Astrocyte (in vitro differentiated cells and primary cell): ENCODE measurements around the gene CYP4F2. TPM values are rescaled to one million over a fixed set of nuclear protein-coding genes. Genes with fewer than 3 reads are reported as not detected.
"Not testable (repeated sequence)": the region's sequence is repeated elsewhere in the genome, so short reads cannot be mapped to it uniquely, and the experiment has no call there.

ENCODE experiments used
- DNase-seq: peaks from one replicate; pipeline ENCODE4 v3.0.0-alpha.2; 2010; ENCODE audit warnings: low read depth
- FAIRE-seq: peaks from 2 replicates; lab custom pipeline; 2011; peaks lifted over from hg19 to GRCh38; lab: Jason Lieb, UNC
- H2AFZ ChIP-seq: 2 replicates; pipeline ENCODE4 v1.6.0; 2012; ENCODE audit warnings: low read depth, low read length, inconsistent platforms
- H3K27ac ChIP-seq: 2 replicates; pipeline ENCODE4 v1.5.1; 2011; ENCODE audit warnings: low read depth, low read length, inconsistent platforms
- H3K27me3 ChIP-seq: 2 replicates; pipeline ENCODE4 v1.6.0; 2011; ENCODE audit warnings: low read length, inconsistent platforms; ENCODE audit not compliant: insufficient read depth
- H3K36me3 ChIP-seq: 2 replicates; pipeline ENCODE4 v1.5.1; 2011; ENCODE audit warnings: low read length, inconsistent platforms; ENCODE audit not compliant: insufficient read depth
- H3K4me1 ChIP-seq: 2 replicates; pipeline ENCODE4 v1.5.1; 2011; ENCODE audit warnings: low read length, inconsistent platforms; ENCODE audit not compliant: insufficient read depth
- H3K4me2 ChIP-seq: 2 replicates; pipeline ENCODE4 v1.6.0; 2012; ENCODE audit warnings: low read length, inconsistent platforms
- H3K4me3 ChIP-seq: 2 replicates; pipeline ENCODE4 v1.5.1; 2011; ENCODE audit warnings: low read depth, mild to moderate bottlenecking, low read length, inconsistent platforms; ENCODE audit not compliant: insufficient read depth
- H3K79me2 ChIP-seq: 2 replicates; pipeline ENCODE4 v1.6.0; 2012; ENCODE audit warnings: mild to moderate bottlenecking, low read length, inconsistent platforms; ENCODE audit not compliant: insufficient read depth
- H3K9ac ChIP-seq: 2 replicates; pipeline ENCODE4 v1.6.0; 2012; ENCODE audit warnings: mild to moderate bottlenecking, low read length, inconsistent platforms
- H3K9me3 ChIP-seq: 2 replicates; pipeline ENCODE4 v1.5.1; 2012; ENCODE audit warnings: low read depth, mild to moderate bottlenecking, low read length, inconsistent platforms; ENCODE audit not compliant: insufficient read depth
- H4K20me1 ChIP-seq: 2 replicates; pipeline ENCODE4 v1.6.0; 2012; ENCODE audit warnings: low read length, inconsistent platforms; ENCODE audit not compliant: insufficient read depth
- H3K27ac Mint-ChIP-seq: one replicate; pipeline ENCODE4 v1.8.0; 2021; ENCODE audit warnings: mild to moderate bottlenecking, mixed read lengths; ENCODE audit not compliant: unreplicated experiment
- H3K27me3 Mint-ChIP-seq: one replicate; pipeline ENCODE4 v1.8.0; 2021; ENCODE audit warnings: low read depth, mixed read lengths; ENCODE audit not compliant: unreplicated experiment
- H3K36me3 Mint-ChIP-seq: one replicate; pipeline ENCODE4 v1.8.0; 2021; ENCODE audit warnings: low read depth, mixed read lengths; ENCODE audit not compliant: unreplicated experiment
- H3K4me1 Mint-ChIP-seq: one replicate; pipeline ENCODE4 v1.8.0; 2021; ENCODE audit warnings: low read depth, mixed read lengths; ENCODE audit not compliant: unreplicated experiment
- H3K4me3 Mint-ChIP-seq: one replicate; pipeline ENCODE4 v1.8.0; 2021; ENCODE audit warnings: mild to moderate bottlenecking, moderate library complexity, mixed read lengths; ENCODE audit not compliant: unreplicated experiment
- H3K9me3 Mint-ChIP-seq: one replicate; pipeline ENCODE4 v1.8.0; 2021; ENCODE audit warnings: mild to moderate bottlenecking, mixed read lengths; ENCODE audit not compliant: unreplicated experiment
- CTCF ChIP-seq: IDR thresholded peaks from 2 replicates; pipeline ENCODE4 v1.5.1; 2011; ENCODE audit warnings: low read depth, mild to moderate bottlenecking, inconsistent platforms, low read length, moderate library complexity; ENCODE audit not compliant: insufficient read depth
- EZH2 ChIP-seq: IDR thresholded peaks from 2 replicates; pipeline ENCODE4 v1.6.1; 2012; ENCODE audit warnings: mild to moderate bottlenecking, low read length, inconsistent platforms; ENCODE audit not compliant: insufficient read depth
- total RNA-seq: library from RNA; stranded (reverse); gene quantifications from 2 replicates; pipeline ENCODE4 v1.2.1, GENCODE V29; 2021

The CYP4F2 gene
- total RNA-seq, 1 donor from 2014 or later, result not detected

GRCh38 chr19:15846923-15847322, 51.0 kb downstream of the CYP4F2 start:
- Histone ChIP-seq H3K79me2 (no peaks in the 10 kb centered on the region), H3K27me3 (no peaks in the 10 kb centered on the region), H3K4me2 (no peak overlapping the region), H3K9ac (no peak overlapping the region), H3K4me1 (no peaks in the 10 kb centered on the region), H3K4me3 (no peak overlapping the region), H2AFZ (no peak overlapping the region), H3K27ac (no peak overlapping the region), H3K9me3 (no peaks in the 10 kb centered on the region), H4K20me1 (no peaks in the 10 kb centered on the region), H3K36me3 (no peaks in the 10 kb centered on the region)
- Mint-ChIP-seq H3K27ac (no peak overlapping the region), H3K4me3 (no peak overlapping the region), H3K27me3 (no peaks in the 10 kb centered on the region), H3K9me3 (peaks cover 19% of the 10 kb centered on the region), H3K4me1 (no peaks in the 10 kb centered on the region), H3K36me3 (no peaks in the 10 kb centered on the region)
- DNase-seq, result no peak
- TF ChIP-seq EZH2 (no peak), CTCF (no peak)
- no peak for FAIRE-seq

- not testable (repeated sequence) for H4K20me1 ChIP-seq, H3K27me3 Mint-ChIP-seq
These were observed 54.0 kb downstream of the CYP4F2 start for GRCh38 chr19:15843894-15844222.

DNA sequence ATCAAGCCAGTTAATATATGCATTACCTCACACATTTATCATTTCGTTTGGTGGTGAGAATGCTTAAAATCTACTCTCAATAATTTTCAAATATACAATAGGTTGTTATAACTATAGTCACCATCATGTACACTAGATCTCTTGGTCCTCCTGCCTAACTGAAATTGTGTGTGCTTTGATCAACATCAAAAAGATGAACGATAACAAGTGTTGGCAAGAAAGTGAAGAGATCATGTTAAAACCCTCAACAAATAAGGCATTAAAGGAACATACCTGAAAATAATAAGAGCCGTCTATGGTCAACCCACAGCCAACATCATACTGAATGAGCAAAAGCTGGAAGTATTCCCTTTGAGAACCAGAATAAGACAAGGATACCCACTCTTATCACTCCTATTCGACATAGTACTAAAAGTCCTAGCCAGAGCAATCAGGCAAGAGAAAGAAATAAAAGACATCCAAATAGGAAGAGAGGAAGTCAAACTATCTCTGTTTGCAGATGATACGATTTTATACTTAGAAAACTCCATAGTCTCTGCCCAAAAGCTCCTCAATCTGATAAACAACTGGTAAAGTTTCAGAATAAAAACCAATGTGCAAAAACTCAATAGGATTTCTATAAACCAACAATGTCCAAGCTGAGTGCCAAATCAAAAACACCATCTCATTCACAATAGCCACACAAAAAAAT, 54.5 kb downstream of the CYP4F2 start:
- H3K9me3 Mint-ChIP-seq, result peaks cover 12% of the 10 kb centered on the region
- no peak overlapping the region for H3K27ac Mint-ChIP-seq
- H3K27me3 ChIP-seq, result no peaks in the 10 kb centered on the region
- H3K4me2 ChIP-seq, result no peak overlapping the region
- H3K36me3 ChIP-seq, result no peaks in the 10 kb centered on the region
- H4K20me1 ChIP-seq, result no peaks in the 10 kb centered on the region
- H3K9me3 ChIP-seq, result no peaks in the 10 kb centered on the region
- FAIRE-seq (no peak), DNase-seq (no peak)
- H3K4me3 Mint-ChIP-seq, result no peak overlapping the region
- H3K27ac ChIP-seq, result no peak overlapping the region
- no peaks in the 10 kb centered on the region for H3K36me3 Mint-ChIP-seq
- no peak overlapping the region for H2AFZ ChIP-seq
- no peaks in the 10 kb centered on the region for H3K27me3 Mint-ChIP-seq
- H3K4me3 ChIP-seq, result no peak overlapping the region
- H3K9ac ChIP-seq, result no peak overlapping the region
- no peak for TF ChIP-seq EZH2
- no peak for TF ChIP-seq CTCF
- no peaks in the 10 kb centered on the region for H3K79me2 ChIP-seq
- H3K4me1 ChIP-seq, result no peaks in the 10 kb centered on the region
- H3K4me1 Mint-ChIP-seq, result no peaks in the 10 kb centered on the region

More at GRCh38 chr19:15843894-15844222, 54.0 kb downstream of the CYP4F2 start:
- H3K9me3 ChIP-seq, H3K4me1 Mint-ChIP-seq, H3K27ac ChIP-seq, H3K36me3 ChIP-seq, H3K36me3 Mint-ChIP-seq, H3K4me1 ChIP-seq, FAIRE-seq, H3K4me2 ChIP-seq, H2AFZ ChIP-seq, H3K4me3 Mint-ChIP-seq, H3K27me3 ChIP-seq, H3K27ac Mint-ChIP-seq, H3K9ac ChIP-seq, H3K4me3 ChIP-seq, DNase-seq, H3K79me2 ChIP-seq: not testable (repeated sequence)
- peaks cover 12% of the 10 kb centered on the region for H3K9me3 Mint-ChIP-seq
